Naive thymus-derived CD8-positive, alpha-beta T cell (primary cell): ENCODE results near the gene DIAPH3. TPM values are rescaled to one million over a fixed set of nuclear protein-coding genes. Genes with fewer than 3 reads are reported as not detected.

ENCODE experiments used
- ATAC-seq, 2 donors: fragments of 150-1000 bp; cut with Tn5 transposase in 1 of 2; sonication (Bioruptor Pico), chemical (Tn5 transposase) in 1 of 2; 1 replicate in 1 of 2; 2 replicates in 1 of 2; pipeline ENCODE4 v1.10.0; 2021; ENCODE audit warnings: mild to moderate bottlenecking in 2 of 2, moderate library complexity in 2 of 2
- POLR2A ChIA-PET: fragments of 350-600 bp; sonication (Branson Sonifier 250); formaldehyde crosslinking; loops from one replicate; lab custom pipeline; 2021; ENCODE audit warnings: antibody characterized with exemption; lab: Charles Lee
- DNase-seq, 10 donors: peaks; one replicate each; pipeline versions ENCODE4 v3.0.0 to v3.0.0-alpha.2; 2020 to 2022
- H3K27ac Mint-ChIP-seq, 10 donors: one replicate each; pipeline ENCODE4 v1.8.0; 2020 to 2022; ENCODE audit warnings: mild to moderate bottlenecking in 10 of 10, mixed read lengths in 10 of 10, moderate library complexity in 4 of 10, inconsistent platforms in 1 of 10
- H3K27me3 Mint-ChIP-seq, 5 donors: one replicate each; pipeline ENCODE4 v1.8.0; 2021 to 2022; ENCODE audit warnings: mixed read lengths in 5 of 5
- H3K36me3 Mint-ChIP-seq, 3 donors: one replicate each; pipeline ENCODE4 v1.8.0; 2020 to 2022; ENCODE audit warnings: mixed read lengths in 3 of 3, mild to moderate bottlenecking in 2 of 3, inconsistent platforms in 1 of 3
- H3K4me1 Mint-ChIP-seq, 4 donors: one replicate each; pipeline ENCODE4 v1.8.0; 2021 to 2022; ENCODE audit warnings: mixed read lengths in 4 of 4
- H3K4me3 Mint-ChIP-seq, 10 donors: one replicate each; pipeline ENCODE4 v1.8.0; 2020 to 2022; ENCODE audit warnings: mild to moderate bottlenecking in 10 of 10, mixed read lengths in 10 of 10, moderate library complexity in 6 of 10, inconsistent platforms in 1 of 10
- H3K9me3 Mint-ChIP-seq, 9 donors: one replicate each; pipeline ENCODE4 v1.8.0; 2020 to 2022; ENCODE audit warnings: mixed read lengths in 9 of 9, mild to moderate bottlenecking in 3 of 9, inconsistent platforms in 1 of 9, moderate library complexity in 1 of 9
- polyA plus RNA-seq, 3 donors: library from polyadenylated mRNA; unstranded; fragments of 300-500 nt; fragmentation: Illumina TruSeq; gene quantifications; one replicate each; pipeline ENCODE4 v1.2.3, GENCODE V29; 2021
- total RNA-seq, 8 experiments: library from RNA in 2 of 8; stranded (reverse) in 2 of 8; gene quantifications; one replicate each; pipeline ENCODE4 v1.2.3 and lab custom pipeline; 2021 to 2026

Gene DIAPH3
- total and polyA plus RNA-seq, 5 experiments from 2014 or later: 0.02 to 0.05 TPM; not detected in 3

DNA sequence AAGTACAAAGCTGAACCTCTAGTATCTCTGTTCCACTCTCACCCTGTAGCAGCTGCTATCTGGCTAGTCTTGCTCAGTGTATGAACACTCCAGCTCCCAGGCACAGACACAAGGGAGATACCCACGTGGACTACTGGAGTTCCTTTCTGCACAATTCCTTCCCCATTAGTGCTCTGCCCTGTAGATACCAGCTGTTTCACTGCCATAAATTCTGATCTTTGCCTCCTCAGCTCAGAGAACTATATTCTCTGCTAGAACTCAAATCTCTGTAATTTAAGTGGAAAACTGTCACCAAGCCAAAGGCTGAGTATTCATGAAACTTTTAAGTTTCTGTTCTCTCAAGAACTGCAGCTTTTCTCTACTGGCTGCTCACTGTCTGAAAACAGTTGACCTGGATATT lies 273.7 kb downstream of the DIAPH3 start:
- Mint-ChIP-seq H3K27ac (no peak overlapping the region), H3K9me3 (no peaks in the 10 kb centered on the region), H3K36me3 (no peaks in the 10 kb centered on the region), H3K27me3 (no peaks in the 10 kb centered on the region), H3K4me3 (no peak overlapping the region), H3K4me1 (no peaks in the 10 kb centered on the region)
- POLR2A ChIA-PET: no interaction called here
- ATAC-seq: no peak
- DNase-seq: no peak

DNA sequence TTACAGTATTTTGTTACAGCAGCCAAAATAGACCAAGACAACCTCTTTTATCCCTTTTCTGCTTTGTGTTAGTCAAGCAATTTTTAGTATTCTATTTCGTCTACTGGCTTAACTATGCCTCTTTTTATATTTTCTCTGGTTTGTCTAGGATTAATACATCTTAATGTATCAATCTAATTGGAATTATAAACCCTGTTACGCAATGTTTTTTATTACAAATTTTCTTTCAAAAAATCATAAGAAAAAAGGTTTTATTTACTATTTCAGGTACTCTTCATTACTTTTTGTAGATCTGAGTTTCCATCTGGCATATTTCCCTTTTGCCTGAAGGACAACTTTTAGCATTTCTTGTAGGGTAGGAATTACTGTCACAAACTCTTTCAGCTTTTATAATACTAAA lies 275.3 kb downstream of the DIAPH3 start:
- Mint-ChIP-seq H3K27ac (no peak overlapping the region), H3K9me3 (no peaks in the 10 kb centered on the region), H3K36me3 (no peaks in the 10 kb centered on the region), H3K4me3 (no peak overlapping the region), H3K4me1 (no peaks in the 10 kb centered on the region), H3K27me3 (no peaks in the 10 kb centered on the region)
- DNase-seq (no peak), ATAC-seq (no peak)
- POLR2A ChIA-PET: no interaction called here

DNA sequence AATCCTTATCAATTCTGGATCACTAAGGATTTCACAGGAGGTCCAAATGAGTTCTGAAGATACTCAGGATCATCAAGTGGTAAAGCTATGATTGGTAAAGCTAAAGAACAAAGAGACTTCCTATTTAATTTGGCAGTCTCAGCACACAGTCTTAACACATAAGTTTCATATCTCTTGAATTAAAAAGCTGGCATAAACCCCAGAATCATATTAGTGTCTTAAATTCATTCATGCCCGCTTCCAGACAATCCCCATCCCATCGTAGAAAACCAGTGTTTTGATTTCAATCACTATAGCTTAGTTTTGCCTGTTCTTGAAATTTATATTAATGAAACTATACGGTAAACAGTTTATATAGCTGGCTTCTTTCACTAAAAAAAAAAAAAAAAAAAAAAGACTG lies 278.7 kb downstream of the DIAPH3 start:
- Mint-ChIP-seq H3K27ac (no peak overlapping the region), H3K36me3 (no peaks in the 10 kb centered on the region), H3K4me3 (no peak overlapping the region), H3K4me1 (no peaks in the 10 kb centered on the region), H3K27me3 (no peaks in the 10 kb centered on the region), H3K9me3 (no peaks in the 10 kb centered on the region)
- DNase-seq (no peak), ATAC-seq (no peak)
- POLR2A ChIA-PET: interaction anchor here (0.6 to 0.7 kb wide), 2 partner anchors 556 to 911 kb away, joined by 3 read pairs; no protein-coding TSS in a partner anchor

DNA sequence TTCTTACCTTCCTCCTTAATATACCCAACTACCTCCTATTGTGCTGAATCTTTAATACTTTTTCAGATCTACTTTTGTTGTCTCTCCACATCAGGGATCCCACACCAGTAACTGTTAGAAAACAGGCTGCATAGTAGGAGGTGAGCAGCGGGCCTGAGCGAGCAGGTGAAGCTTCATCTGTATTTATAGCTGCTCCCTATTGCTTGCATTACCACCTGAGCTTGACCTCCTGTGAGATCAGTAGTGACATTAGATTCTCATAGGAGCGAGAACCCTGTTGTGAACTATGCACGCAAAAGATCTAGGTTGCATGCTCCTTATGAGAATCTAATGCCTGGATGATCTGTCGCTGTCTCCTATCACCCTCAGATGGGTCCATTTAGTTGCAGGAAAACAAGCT lies 279.8 kb downstream of the DIAPH3 start:
- no peak overlapping the region for H3K27ac Mint-ChIP-seq
- H3K4me1 Mint-ChIP-seq: no peaks in the 10 kb centered on the region
- H3K27me3 Mint-ChIP-seq: no peaks in the 10 kb centered on the region
- POLR2A ChIA-PET: no interaction called here
- H3K9me3 Mint-ChIP-seq: no peaks in the 10 kb centered on the region
- H3K36me3 Mint-ChIP-seq: no peaks in the 10 kb centered on the region
- no peak for DNase-seq
- ATAC-seq: no peak
- no peak overlapping the region for H3K4me3 Mint-ChIP-seq

DNA sequence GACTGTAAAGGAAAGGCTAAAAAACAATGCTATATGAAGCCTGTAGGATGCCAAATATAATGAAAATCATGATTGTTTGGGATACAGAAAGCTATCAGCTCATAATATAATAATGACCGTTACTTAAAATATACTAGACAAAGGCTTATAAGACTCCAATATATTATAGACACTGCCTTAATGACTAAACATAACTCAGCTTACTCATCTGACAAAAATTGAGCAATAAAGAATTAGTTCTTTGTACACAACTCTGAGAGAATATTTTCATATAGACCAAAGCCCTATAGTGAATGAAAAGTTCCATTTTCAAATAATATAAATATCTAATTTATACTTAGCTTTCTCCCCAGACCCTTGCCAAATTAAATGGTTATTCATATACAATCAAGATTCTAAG lies 283.3 kb downstream of the DIAPH3 start:
- Mint-ChIP-seq H3K9me3 (no peaks in the 10 kb centered on the region), H3K36me3 (no peaks in the 10 kb centered on the region), H3K27me3 (peaks cover 0 to 4% (median 0%) of the 10 kb centered on the region in 5 donors), H3K4me1 (no peaks in the 10 kb centered on the region), H3K27ac (no peak overlapping the region), H3K4me3 (no peak overlapping the region)
- ATAC-seq (no peak), DNase-seq (no peak)
- POLR2A ChIA-PET: no interaction called here

DNA sequence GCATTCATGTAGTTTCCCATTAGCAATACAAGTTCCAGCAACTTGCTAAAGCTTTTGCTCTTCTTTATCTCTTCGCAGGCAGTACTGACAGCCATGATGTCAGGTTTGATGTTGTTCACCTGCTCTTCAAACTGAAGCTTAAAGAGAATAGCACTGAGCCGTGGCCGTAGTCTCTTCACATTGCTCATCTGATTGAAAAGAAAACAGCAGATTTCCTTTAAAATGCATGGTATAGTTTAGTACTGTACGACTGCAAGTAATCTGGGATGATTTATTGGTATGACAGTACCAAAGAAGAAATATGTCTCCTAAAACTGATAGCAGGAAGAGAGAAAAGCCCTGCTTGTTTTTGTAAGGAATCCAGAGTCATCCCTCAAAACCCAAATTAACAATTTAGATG lies 284.4 kb downstream of the DIAPH3 start:
- DNase-seq (no peak), ATAC-seq (no peak)
- Mint-ChIP-seq H3K36me3 (no peaks in the 10 kb centered on the region), H3K4me3 (no peak overlapping the region), H3K9me3 (no peaks in the 10 kb centered on the region), H3K27me3 (peaks cover 0 to 4% (median 0%) of the 10 kb centered on the region in 5 donors), H3K27ac (no peak overlapping the region), H3K4me1 (no peaks in the 10 kb centered on the region)
- POLR2A ChIA-PET: no interaction called here

DNA sequence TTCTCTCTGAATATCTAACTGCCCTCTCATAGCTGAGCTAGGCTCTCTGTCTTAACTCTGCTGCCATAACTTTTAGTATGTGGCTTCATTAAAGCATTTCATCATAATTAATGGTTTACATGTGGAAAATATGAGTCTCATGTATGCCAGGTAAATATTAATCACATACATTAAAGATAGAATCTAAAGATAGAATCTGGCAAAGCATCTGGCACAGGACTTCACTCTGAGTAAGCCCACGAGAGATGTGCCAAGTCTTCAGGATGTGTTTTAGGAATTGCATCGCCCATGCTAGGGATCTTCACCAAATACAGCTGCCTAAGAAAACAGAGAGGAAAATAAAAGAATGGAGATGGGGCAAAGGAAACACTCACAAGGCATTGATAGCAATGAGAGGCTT lies 285.8 kb downstream of the DIAPH3 start:
- H3K27me3 Mint-ChIP-seq: peaks cover 0 to 4% (median 0%) of the 10 kb centered on the region in 5 donors
- no peaks in the 10 kb centered on the region for H3K36me3 Mint-ChIP-seq
- ATAC-seq (no peak), DNase-seq (no peak)
- H3K9me3 Mint-ChIP-seq: no peaks in the 10 kb centered on the region
- POLR2A ChIA-PET: no interaction called here
- no peaks in the 10 kb centered on the region for H3K4me1 Mint-ChIP-seq
- H3K4me3 Mint-ChIP-seq: no peak overlapping the region
- H3K27ac Mint-ChIP-seq: no peak overlapping the region

DNA sequence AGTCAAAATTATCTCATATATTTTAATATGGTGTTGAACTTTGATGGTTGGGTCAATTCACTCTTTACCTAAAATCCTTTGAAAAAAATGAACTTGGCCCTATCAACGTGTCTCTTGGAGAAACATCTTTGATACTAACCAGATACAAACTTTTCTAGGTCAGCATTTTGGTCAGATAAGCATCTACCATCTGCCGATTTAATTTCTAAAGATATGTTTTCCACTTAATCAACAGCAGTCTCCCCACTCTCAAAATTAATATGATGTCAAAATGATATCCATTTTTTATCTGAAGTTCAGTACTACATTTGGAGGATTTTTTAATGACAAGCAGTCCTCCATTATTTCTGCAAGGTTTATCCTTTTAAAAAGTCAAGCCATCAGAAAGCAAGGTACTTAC lies 288.8 kb downstream of the DIAPH3 start:
- Mint-ChIP-seq H3K4me1 (no peaks in the 10 kb centered on the region), H3K9me3 (no peaks in the 10 kb centered on the region), H3K4me3 (no peak overlapping the region), H3K27ac (no peak overlapping the region), H3K36me3 (no peaks in the 10 kb centered on the region), H3K27me3 (peaks cover 0 to 4% (median 0%) of the 10 kb centered on the region in 5 donors)
- DNase-seq (no peak), ATAC-seq (no peak)
- POLR2A ChIA-PET: no interaction called here

DNA sequence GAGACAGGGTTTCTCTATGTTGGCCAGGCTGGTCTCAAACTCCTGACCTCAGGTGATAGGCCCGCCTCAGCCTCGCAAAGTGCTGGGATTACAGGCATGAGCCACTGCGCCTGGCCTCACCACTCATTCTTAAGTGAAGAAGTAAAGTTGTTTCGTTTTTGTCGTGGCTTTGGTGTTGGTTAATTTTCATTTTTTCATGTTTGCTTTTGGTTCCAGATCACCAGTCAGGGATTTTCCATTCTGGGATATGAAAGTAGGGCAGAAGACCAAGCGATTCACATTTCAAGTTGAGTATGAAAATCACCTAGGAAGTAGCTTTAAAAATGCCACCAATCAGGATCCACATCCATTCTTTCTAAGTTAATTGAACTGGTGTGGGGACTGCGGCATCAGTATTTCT lies 289.9 kb downstream of the DIAPH3 start:
- Mint-ChIP-seq H3K9me3 (no peaks in the 10 kb centered on the region), H3K27ac (no peak overlapping the region), H3K36me3 (no peaks in the 10 kb centered on the region), H3K27me3 (peaks cover 0 to 4% (median 0%) of the 10 kb centered on the region in 5 donors), H3K4me3 (no peak overlapping the region), H3K4me1 (no peaks in the 10 kb centered on the region)
- ATAC-seq (no peak), DNase-seq (no peak)
- POLR2A ChIA-PET: no interaction called here

DNA sequence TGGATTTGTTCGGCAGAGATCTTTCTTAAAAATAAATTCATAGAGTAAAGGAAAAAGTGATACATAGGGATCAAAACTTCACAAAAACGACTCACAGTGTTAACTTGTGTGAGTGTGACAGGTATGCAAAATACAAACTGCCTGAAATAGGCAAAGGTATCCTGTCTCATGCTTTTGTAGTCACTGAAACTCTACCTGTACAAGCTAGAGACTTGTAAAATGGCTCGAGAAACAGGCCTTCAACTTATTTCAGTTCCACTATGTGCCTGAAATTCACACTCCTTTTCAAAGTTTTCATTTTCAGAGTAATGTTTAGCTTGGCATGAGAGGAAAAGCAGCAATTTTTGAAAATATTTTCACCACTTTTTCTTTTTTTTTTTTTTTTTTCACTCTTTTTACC lies 290.4 kb downstream of the DIAPH3 start:
- POLR2A ChIA-PET: no interaction called here
- Mint-ChIP-seq H3K4me1 (no peaks in the 10 kb centered on the region), H3K4me3 (no peak overlapping the region), H3K27ac (no peak overlapping the region), H3K27me3 (peaks cover 0 to 4% (median 0%) of the 10 kb centered on the region in 5 donors), H3K9me3 (no peaks in the 10 kb centered on the region), H3K36me3 (no peaks in the 10 kb centered on the region)
- ATAC-seq (no peak), DNase-seq (no peak)

DNA sequence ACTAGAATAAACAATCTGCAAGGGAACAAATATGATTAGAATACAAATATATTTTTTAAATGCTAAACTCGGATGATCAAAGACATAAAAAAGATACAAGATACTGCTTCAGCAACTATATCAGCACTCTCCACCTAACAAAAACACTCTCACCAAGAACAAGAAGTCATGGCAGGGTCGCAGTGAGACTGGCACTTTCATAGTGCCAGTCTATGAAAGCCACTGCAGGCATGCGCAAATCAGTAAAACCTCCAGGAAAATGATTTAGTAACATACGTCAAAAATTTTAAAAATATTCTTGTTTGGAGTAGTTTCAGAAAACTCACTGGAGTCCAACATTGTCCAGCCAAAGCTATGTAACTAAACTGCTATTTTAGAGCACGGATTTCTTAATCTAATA lies 295.9 kb downstream of the DIAPH3 start:
- DNase-seq (no peak), ATAC-seq (no peak)
- no peaks in the 10 kb centered on the region for H3K36me3 Mint-ChIP-seq
- H3K9me3 Mint-ChIP-seq: no peaks in the 10 kb centered on the region
- no peak overlapping the region for H3K27ac Mint-ChIP-seq
- POLR2A ChIA-PET: no interaction called here
- H3K4me1 Mint-ChIP-seq: no peaks in the 10 kb centered on the region
- no peaks in the 10 kb centered on the region for H3K27me3 Mint-ChIP-seq
- no peak overlapping the region for H3K4me3 Mint-ChIP-seq

DNA sequence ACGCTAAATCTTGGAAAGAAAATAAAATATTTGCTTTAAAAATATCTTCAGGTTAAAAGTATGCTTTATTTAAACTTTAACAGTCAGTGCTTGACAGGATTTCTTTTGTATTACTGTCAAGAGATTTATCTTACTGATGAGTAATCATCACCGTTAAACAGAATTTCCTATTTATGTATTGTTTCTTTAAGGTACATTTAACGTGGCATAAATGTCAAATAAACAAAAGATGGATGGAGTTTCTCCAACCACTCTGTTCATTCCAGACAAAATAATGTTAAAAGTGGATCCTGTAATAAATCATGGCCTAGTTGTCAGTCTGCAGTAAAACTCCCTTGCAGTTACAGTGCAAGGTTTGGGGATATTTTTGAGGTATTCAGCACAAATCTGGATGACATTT lies 298.3 kb downstream of the DIAPH3 start:
- Mint-ChIP-seq H3K27me3 (no peaks in the 10 kb centered on the region), H3K4me1 (no peaks in the 10 kb centered on the region), H3K27ac (no peak overlapping the region), H3K36me3 (no peaks in the 10 kb centered on the region), H3K9me3 (no peaks in the 10 kb centered on the region), H3K4me3 (no peak overlapping the region)
- ATAC-seq: no peak
- DNase-seq: no peak
- POLR2A ChIA-PET: no interaction called here

DNA sequence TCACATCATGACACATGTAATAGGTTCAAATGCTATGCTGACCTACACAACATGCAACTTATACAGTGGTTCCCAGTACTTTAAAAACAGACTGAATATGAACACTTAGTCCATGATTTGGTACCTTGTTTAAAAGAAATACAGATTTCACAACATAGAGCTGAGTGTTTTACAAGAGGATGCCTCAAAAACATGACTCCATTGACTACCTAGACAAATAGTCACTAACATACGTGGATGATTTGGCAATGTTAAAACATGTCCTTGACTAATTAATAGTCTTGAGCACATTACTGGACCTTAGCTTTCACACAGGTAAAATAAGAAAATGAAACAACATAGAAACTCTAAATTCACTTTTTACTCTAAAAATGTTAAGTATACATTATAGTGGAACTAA lies 300.1 kb downstream of the DIAPH3 start:
- ATAC-seq: no peak
- no peaks in the 10 kb centered on the region for H3K36me3 Mint-ChIP-seq
- no peaks in the 10 kb centered on the region for H3K4me1 Mint-ChIP-seq
- H3K4me3 Mint-ChIP-seq: no peak overlapping the region
- DNase-seq: no peak
- H3K9me3 Mint-ChIP-seq: no peaks in the 10 kb centered on the region
- POLR2A ChIA-PET: no interaction called here
- H3K27ac Mint-ChIP-seq: no peak overlapping the region
- no peaks in the 10 kb centered on the region for H3K27me3 Mint-ChIP-seq

DNA sequence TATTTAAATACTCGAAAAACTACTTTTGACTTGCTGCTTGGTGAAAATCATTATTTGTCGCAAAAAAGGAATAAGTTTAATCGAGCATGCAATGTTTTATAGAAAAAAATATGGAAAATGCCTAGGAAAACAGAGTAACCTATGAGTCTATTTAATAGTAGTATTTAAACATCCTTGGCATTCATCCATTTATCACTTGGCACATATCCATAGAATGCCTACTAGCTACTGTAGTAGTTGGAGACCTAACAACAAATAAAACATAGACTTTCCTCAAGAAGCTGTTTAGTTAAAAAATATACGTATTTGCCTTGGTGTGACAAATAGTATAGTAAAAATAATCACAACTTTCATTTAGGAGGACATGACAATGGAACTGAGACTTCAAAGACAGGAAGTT lies 302.1 kb downstream of the DIAPH3 start:
- Mint-ChIP-seq H3K36me3 (no peaks in the 10 kb centered on the region), H3K9me3 (no peaks in the 10 kb centered on the region), H3K4me1 (no peaks in the 10 kb centered on the region), H3K27ac (no peak overlapping the region), H3K27me3 (peaks cover 0 to 4% (median 0%) of the 10 kb centered on the region in 5 donors), H3K4me3 (no peak overlapping the region)
- POLR2A ChIA-PET: no interaction called here
- ATAC-seq: no peak
- no peak for DNase-seq
